Stimulated activated CD8-positive, alpha-beta memory T cell treated with anti-CD3 and anti-CD28 coated beads, Interleukin-12 subunit alpha, Interleukin-12 subunit beta, amount 100 ng/mL, for 4 hours (primary cell): Measurements from ENCODE around the gene NDUFB3.
A peak's percentile ranks its signal among the peaks of the same experiment; 100 is the strongest.
"Not testable (repeated sequence)": the region's sequence is repeated elsewhere in the genome, so short reads cannot be mapped to it uniquely, and the experiment has no call there.

ENCODE experiments used
- DNase-seq: peaks from one replicate; pipeline ENCODE4 v3.0.0-alpha.2; 2020; ENCODE audit warnings: low read depth

The NDUFB3 gene

DNA sequence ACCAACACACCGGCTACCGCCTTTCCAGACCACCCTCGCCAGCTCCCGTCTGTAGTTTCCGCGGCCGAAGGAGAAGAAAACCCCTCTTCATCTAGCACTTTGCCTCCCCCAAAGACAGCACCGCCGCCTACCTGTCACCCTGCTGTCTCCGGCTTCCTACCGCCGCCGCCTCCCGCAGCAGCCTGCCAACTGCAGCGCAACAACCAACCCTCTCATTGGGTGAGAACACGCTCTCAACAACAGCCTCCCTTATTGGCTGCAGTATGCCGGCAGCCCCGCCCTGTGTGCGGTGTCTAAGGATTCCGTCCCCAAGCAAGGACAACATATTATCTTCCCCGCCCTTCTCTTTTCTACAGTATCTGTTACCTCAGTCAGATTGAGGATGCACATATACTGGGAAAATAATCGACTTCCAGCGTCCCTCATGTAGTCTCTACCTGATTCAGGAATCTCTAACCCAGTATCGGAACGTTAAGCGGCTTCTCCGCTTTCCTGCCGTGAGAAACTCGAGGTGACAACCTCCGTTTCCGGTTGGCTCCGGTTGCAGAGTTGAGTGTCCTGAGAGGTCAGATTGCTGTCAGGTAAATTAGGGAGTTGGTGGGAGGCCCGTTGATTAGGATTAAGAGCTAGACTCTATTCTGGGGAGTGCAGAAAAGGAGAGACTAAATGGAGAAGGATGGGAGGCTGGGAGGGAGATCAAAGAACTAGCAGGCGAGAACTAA, at the start of gene NDUFB3, which contains the start of gene HYCC2:
Gene NDUFB3 (plus strand): TSS at position 523 of the 722 bp plus-strand sequence. CDS start 6,882 bp downstream, outside the sequence.
Gene HYCC2 (minus strand): TSS at position 193 of the 722 bp plus-strand sequence. CDS start 47,662 bp downstream, outside the sequence.
- DNase-seq: peak; percentile 81

GRCh38 chr2:201024518-201024917, 47.3 kb upstream of the NDUFB3 start:
- DNase-seq: no peak

- DNase-seq: not testable (repeated sequence)
Observed at GRCh38 chr2:201034355-201034754, 37.4 kb upstream of the NDUFB3 start.

DNA sequence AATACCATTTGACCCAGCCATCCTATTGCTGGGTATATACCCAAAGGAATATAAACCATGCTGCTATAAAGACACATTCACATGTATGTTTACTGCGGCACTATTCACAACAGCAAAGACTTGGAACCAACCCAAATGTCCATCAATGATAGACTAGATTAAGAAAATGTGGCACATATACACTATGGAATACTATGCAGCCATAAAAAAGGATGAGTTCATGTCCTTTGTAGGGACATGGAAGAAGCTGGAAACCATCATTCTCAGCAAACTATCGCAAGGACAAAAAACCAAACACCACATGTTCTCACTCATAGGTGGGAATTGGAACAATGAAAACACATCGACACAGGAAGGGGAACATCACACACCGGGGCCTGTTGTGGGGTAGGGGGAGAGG, 33.4 kb upstream of the NDUFB3 start:
- DNase-seq: not testable (repeated sequence)

- no peak for DNase-seq
Observed at GRCh38 chr2:201038855-201039254, 32.9 kb upstream of the NDUFB3 start.

GRCh38 chr2:201040867-201041628, 30.8 kb upstream of the NDUFB3 start:
- no peak for DNase-seq

GRCh38 chr2:201042451-201042850, 29.4 kb upstream of the NDUFB3 start:
- DNase-seq: not testable (repeated sequence)

DNA sequence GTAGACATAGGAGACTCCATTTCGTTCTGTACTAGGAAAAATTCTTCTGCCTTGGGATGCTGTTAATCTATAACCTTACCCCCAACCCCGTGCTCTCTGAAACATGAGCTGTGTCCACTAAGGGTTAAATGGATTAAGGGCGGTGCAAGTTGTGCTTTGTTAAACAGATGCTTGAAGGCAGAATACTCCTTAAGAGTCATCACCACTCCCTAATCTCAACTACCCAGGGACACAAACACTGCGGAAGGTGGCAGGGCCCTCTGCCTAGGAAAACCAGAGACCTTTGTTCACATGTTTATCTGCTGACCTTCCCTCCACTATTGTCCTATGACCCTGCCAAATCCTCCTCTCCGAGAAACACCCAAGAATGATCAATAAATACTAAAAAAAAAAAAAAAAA, 28.8 kb upstream of the NDUFB3 start:
- not testable (repeated sequence) for DNase-seq

DNA sequence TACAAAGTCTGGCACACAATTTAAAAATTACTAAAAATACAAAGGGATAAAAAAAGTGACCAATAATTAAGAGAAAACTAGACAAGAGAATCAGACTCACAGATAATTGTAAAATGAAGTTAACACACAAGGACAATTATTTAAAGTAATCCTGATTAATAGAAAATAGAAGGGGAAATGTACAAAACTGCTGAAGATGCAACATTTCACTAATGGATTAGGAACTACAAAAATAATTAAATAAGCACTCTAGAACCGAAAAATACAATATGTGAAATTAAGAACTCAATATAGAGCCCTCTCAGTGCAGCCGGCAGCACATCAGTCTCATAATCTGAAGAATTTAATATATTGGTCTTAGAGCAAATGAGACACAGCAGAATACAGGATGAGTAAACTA, 24.9 kb upstream of the NDUFB3 start:
- DNase-seq: no peak

DNA sequence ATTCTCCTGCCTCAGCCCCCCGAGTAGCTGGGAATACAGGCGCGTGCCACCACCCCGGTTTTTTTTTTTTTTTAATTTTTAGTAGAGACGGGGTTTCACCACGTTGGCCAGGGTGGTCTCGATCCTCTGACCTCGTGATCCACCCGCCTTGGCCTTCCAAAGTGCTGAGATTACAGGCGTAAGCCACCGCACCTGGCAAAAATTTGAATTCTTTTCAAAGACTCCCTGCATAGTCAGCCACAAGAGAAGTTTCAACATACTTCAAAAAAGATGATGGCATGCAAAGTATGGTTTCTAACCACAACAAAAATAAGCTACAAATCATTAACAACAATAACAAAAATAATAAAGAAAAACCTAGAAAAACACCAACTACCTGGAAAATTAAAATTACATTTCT, 22.3 kb upstream of the NDUFB3 start:
- DNase-seq: no peak

DNA sequence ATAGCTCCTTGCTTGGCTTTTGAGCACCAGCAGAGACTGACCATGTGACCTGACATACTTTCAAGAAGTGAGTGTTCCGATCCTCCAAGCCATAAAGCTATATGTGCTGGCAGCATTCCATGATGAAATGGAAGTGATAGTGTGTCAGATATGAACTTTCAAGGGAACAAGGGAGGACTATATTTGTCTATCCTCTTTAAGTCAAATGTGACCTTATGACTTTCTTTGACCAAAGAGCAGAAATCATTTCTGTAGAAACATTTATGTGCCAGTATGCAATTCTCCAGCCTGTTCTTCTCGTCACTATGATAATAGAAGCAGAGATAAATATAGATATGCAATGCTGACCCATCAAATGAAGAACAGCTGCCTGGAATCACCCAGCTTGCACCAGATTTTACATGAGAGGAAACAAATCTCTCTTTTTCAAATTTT, 14.7 kb upstream of the NDUFB3 start:
- no peak for DNase-seq

DNA sequence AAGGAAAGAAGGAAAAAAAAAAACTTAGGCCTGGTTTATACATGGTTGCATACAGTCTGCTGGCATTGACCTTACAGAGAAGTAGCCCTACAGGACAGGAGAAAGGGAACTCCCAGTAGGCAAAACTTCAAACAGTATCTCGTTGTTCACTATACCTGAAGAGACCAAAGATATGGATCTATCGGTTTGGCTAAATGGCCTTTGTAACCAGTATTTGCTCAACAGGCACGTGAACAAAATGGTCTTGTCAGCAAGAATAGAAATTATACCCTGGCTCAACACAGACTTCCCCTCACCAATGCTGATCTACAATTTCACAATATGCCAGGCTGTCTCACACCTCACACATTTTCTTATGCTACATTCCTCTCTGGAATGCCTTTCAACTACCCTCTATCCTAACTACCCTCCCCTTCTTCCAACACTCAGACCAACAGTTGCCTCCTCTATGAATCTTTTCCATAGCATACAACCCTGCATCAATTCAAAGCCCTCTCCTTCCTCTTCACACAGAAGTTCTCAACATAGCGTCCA, 14.0 kb upstream of the NDUFB3 start:
- no peak for DNase-seq

GRCh38 chr2:201058914-201059313, 12.9 kb upstream of the NDUFB3 start:
- DNase-seq: no peak

DNA sequence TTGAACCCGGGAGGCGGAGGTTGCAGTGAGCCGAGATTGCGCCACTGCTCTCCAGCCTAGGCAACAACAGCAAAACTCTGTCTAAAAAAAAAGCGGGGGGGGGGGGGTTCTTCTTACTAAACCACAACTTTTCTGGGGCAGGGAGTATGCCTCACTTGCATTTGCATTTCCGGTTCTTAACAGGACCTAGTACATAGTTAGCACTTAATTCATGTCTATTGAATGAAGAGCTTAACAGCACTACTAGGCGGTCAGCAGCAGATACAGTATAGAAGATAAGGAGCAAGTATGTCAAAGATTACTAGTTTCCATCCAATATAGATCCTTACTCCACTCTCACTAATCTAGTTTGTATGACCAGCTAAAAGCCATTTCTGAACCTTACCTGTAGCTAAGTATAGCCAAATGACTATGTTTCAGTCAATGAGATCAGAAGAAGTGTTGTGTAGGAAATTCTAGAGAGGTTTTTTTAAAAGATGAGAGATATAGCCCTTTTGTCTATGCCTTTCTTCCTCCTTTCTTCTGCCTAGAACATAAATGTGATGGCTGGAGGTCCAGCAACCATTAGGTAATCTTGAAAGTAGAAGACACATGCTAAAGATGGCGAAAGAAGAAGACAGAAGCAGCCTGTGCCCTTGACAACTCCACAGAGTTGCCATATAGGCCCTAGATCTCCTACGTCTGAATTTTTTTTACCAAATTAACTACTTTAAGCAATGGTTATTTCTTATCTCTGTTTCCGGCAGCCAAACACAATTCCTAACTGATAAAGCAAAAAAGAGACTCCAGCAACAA, 11.6 kb upstream of the NDUFB3 start:
- DNase-seq: no peak

- DNase-seq: not testable (repeated sequence)
Observed at GRCh38 chr2:201063516-201063915, 8.3 kb upstream of the NDUFB3 start.

- DNase-seq: no peak
Observed at GRCh38 chr2:201064797-201065329, 6.9 kb upstream of the NDUFB3 start.

- no peak for DNase-seq
Observed at GRCh38 chr2:201070948-201071478, 788 bp upstream of the NDUFB3 start.

DNA sequence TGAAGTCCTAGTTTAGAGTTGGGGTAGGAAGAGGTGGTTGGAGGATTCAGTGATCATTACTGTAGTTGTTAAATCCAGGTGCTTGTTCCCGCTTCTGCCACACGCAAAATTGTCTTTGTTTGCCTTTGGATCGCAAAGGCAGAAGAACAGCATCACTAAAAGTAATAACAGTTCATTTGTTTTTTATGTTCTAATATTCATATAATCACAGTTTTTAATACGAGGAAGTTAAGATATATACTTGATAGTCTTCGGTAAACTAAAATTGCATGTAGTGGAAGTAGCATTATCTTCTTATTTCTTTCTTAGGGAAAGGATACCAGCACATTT, 365 bp downstream of the NDUFB3 start:
- DNase-seq: no peak

GRCh38 chr2:201073071-201073470, 1.3 kb downstream of the NDUFB3 start:
- DNase-seq: no peak

DNA sequence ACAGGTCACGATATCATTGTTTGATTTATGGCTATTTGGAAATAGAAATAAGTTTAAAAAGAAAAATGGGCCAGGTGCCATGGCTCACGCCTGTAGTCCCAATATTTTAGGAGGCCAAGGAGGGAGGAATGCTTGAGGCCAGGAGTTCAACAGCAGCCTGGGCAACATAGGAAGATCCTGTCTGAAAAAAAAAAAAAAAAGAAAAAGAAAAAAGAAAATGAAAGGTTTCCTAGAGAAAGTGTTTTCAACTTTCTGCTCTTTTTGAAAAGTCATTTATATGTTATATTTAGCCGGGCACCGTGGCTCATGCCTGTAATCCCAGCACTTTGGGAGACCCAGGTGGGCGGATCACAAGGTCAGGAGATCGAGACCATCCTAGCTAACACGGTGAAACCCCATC, 3.2 kb downstream of the NDUFB3 start:
- DNase-seq: no peak

DNA sequence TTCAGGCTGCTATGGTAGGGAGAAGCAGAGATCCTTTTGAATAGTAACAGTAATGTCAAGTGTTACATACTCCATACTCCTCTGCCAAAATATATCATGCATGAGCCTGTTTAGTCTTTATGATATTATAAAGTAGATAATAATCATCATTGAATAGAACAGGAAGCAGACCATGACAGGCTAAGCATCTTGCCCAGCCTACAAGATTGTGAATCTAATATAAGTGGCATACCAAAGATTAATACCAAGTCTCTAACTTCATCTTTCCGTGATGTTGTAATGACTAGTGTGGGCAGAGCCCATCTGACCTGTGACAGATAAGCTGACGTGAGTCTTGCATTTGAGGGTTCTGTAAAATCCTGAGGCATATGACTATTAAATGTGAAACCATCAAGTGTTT, 13.1 kb downstream of the NDUFB3 start:
- no peak for DNase-seq

DNA sequence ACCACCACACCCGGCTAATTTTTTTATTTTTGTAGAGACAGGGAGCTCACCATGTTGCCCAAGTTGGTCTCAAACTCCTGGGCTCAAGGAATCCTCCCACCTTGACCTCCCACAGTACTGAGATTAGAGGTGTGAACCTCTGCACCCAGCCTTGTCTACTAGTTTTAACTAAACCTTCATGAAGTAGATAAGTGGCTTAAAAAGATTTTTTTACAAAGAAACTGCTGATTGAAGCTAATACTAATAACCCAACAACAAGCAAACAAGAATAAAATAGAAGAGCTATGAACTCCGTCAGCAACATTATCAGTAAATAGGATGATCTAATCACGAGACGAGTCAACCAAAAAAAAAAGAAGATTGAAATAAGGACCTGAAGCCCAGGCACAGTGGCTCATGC, 18.8 kb downstream of the NDUFB3 start:
- no peak for DNase-seq
